Suprapubic skin (tissue), 4 donors: ENCODE data around the gene SPATA6.

ENCODE experiments used
- POLR2A ChIP-seq, 2 donors: fragments of 450-650 bp; IDR thresholded peaks; one replicate each; pipeline ENCODE4 v1.6.1; 2017; ENCODE audit warnings: antibody characterized with exemption in 2 of 2, mild to moderate bottlenecking in 2 of 2, moderate library complexity in 2 of 2
- POLR2AphosphoS5 ChIP-seq, 3 donors: sonication (generic); formaldehyde crosslinking; IDR thresholded peaks; one replicate each; pipeline ENCODE4 v1.6.1; 2017; ENCODE audit warnings: antibody characterized with exemption in 3 of 3

DNA sequence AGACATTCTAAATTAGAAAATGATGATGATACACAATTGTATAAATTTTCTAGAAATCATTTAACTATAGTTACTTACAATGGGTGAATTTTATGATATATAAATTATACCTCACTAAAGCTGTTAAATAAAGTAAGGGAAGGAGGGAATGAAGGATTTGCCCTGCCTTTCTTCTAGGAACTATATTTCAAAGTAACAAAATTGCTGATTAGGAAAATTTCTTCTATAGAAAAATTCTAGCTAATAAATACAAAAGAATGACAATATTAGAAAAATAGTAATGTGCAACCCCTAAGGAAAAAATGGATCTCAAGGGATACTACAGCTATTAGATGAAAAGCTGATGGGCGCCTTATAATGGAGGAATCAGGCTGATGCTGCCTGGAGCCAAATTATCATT is 23.1 kb downstream of the SPATA6 start:
- no peak for TF ChIP-seq POLR2AphosphoS5 (IDR thresholded peaks at IDR 0.05)
- no peak for TF ChIP-seq POLR2A (IDR thresholded peaks at IDR 0.05)
